Breast epithelium (tissue), 4 donors: ENCODE data around the gene KCTD20. TPM values are rescaled to one million over a fixed set of nuclear protein-coding genes. Genes with fewer than 3 reads are reported as not detected.
"Not testable (repeated sequence)": the region's sequence is repeated elsewhere in the genome, so short reads cannot be mapped to it uniquely, and the experiment has no call there.

Experiments
- DNase-seq, 2 donors: peaks; one replicate each; pipeline ENCODE4 v3.0.0-alpha.2; 2019; ENCODE audit warnings: low spot score in 2 of 2
- H3K27ac ChIP-seq, 2 donors: fragments of 200-600 bp; sonication (generic) in 1 of 2; one replicate each; pipeline ENCODE4 v1.5.1; 2016 to 2019; ENCODE audit warnings: mild to moderate bottlenecking in 1 of 2
- H3K27me3 ChIP-seq, 2 donors: fragments of 200-600 bp; sonication (generic) in 1 of 2; one replicate each; pipeline versions ENCODE4 v1.5.1 to v1.6.0; 2017 to 2019; ENCODE audit warnings: control low read depth in 1 of 2, mild to moderate bottlenecking in 1 of 2
- H3K36me3 ChIP-seq: fragments of 200-600 bp; one replicate; pipeline ENCODE4 v1.5.1; 2019
- H3K4me1 ChIP-seq, 2 donors: fragments of 200-600 bp; sonication (generic); one replicate each; pipeline ENCODE4 v1.5.1; 2016 to 2019; ENCODE audit warnings: control low read depth in 1 of 2
- H3K4me3 ChIP-seq, 3 donors: fragments of 200-600 bp; sonication (generic); 1 replicate in 2 of 3; 2 replicates in 1 of 3; pipeline ENCODE4 v1.5.1; 2016 to 2019; ENCODE audit warnings: mild to moderate bottlenecking in 3 of 3, moderate library complexity in 2 of 3
- H3K9me3 ChIP-seq, 2 donors: fragments of 200-600 bp; sonication (generic) in 1 of 2; one replicate each; pipeline ENCODE4 v1.5.1; 2016 to 2019; ENCODE audit warnings: control low read depth in 1 of 2
- POLR2A ChIP-seq: fragments of 450-650 bp; IDR thresholded peaks from one replicate; pipeline ENCODE4 v1.6.1; 2016; ENCODE audit warnings: antibody characterized with exemption, mild to moderate bottlenecking, moderate library complexity
- POLR2AphosphoS5 ChIP-seq, 3 donors: sonication (generic); formaldehyde crosslinking; IDR thresholded peaks; one replicate each; pipeline ENCODE4 v1.6.1; 2017; ENCODE audit warnings: antibody characterized with exemption in 3 of 3
- intact Hi-C: fragments of 100-400 bp; cut with DNase I; formaldehyde crosslinking; loops from one replicate; pipeline ENCODE4 v1.15.1; 2023; ENCODE audit warnings: low total_unique reads
- total RNA-seq, 3 donors: library from RNA; depleted of rRNA; stranded (reverse); fragments of >200 nt; gene quantifications; one replicate each; pipeline ENCODE4 v1.1.0, GENCODE V29; 2016
- TF ChIP-seq, protein P1 (sequence below), 3 donors: fragments of 450-650 bp; IDR thresholded peaks; one replicate each; pipeline ENCODE4 v1.5.1; 2016 to 2017; ENCODE audit warnings: antibody characterized with exemption in 3 of 3, mild to moderate bottlenecking in 3 of 3, moderate library complexity in 3 of 3

The KCTD20 gene
- total RNA-seq, 3 donors from 2014 or later: 59.4 to 64.5 (median 61.6) TPM

- TF ChIP-seq POLR2A: no peak
- TF ChIP-seq, protein P1, sequence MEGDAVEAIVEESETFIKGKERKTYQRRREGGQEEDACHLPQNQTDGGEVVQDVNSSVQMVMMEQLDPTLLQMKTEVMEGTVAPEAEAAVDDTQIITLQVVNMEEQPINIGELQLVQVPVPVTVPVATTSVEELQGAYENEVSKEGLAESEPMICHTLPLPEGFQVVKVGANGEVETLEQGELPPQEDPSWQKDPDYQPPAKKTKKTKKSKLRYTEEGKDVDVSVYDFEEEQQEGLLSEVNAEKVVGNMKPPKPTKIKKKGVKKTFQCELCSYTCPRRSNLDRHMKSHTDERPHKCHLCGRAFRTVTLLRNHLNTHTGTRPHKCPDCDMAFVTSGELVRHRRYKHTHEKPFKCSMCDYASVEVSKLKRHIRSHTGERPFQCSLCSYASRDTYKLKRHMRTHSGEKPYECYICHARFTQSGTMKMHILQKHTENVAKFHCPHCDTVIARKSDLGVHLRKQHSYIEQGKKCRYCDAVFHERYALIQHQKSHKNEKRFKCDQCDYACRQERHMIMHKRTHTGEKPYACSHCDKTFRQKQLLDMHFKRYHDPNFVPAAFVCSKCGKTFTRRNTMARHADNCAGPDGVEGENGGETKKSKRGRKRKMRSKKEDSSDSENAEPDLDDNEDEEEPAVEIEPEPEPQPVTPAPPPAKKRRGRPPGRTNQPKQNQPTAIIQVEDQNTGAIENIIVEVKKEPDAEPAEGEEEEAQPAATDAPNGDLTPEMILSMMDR (IDR thresholded peaks at IDR 0.05): peak in 1 of 3 donors; percentile 17
- Histone ChIP-seq H3K4me1 (peaks cover 0 to 24% of the 10 kb centered on the region in 2 donors), H3K36me3 (no peaks in the 10 kb centered on the region), H3K4me3 (peak overlapping the region; percentile 84 to 96 (median 95)), H3K27me3 (no peaks in the 10 kb centered on the region), H3K27ac (peak overlapping the region; percentile 98 to 99), H3K9me3 (no peaks in the 10 kb centered on the region)
- DNase-seq: no peak
- intact Hi-C loops: no loop called here
These were observed 950 bp downstream of the KCTD20 start for GRCh38 chr6:36443471-36444428.

DNA sequence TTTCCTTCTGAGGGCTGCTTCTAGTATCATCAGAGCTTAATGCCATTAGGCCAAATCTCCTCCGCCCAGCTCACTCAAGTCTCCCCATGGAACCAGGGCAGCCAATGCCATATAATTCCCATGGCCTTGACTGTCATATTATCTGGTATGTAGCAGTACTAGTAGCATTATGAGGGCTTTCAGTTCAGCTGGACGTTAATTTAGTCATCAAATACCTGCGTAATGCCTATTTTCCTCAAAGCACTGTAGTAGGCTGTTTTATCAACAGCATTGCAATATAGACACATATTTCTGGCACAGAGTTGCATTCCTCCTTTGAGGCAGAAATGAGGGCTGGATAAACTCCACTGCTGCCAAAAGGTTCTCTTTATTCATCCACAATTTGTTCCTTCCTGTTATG, 1.7 kb downstream of the KCTD20 start:
- Histone ChIP-seq H3K36me3 (no peaks in the 10 kb centered on the region), H3K27ac (peak overlapping the region; percentile 98 to 99), H3K4me3 (peak overlapping the region; percentile 84 to 96 (median 95)), H3K9me3 (no peaks in the 10 kb centered on the region), H3K4me1 (peaks cover 0 to 24% of the 10 kb centered on the region in 2 donors), H3K27me3 (no peaks in the 10 kb centered on the region)
- intact Hi-C loops: no loop called here
- DNase-seq: no peak
- TF ChIP-seq POLR2AphosphoS5 (IDR thresholded peaks at IDR 0.05) (no peak), POLR2A (no peak)
- TF ChIP-seq, protein P1 (IDR thresholded peaks at IDR 0.05): no peak

DNA sequence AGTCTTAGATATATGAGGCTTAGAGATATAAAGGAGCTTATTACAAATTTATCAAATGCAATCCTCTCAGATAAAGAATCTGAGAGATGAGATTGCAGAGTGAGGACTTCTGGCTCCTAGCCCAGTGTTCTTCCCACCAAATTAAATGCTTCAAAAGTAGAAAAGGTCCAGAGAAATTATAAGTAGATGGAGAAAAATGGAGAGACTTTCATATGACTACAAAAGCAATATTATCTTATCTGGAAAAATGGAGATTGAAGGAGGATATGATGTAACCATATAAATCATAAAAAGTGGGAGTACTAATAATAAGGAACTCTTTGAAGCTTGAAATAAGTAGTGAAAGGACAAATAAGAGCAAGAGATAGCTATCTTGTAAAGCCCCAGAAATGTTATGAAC, 2.8 kb downstream of the KCTD20 start:
- TF ChIP-seq, protein P1 (IDR thresholded peaks at IDR 0.05): no peak
- TF ChIP-seq POLR2AphosphoS5 (IDR thresholded peaks at IDR 0.05) (no peak), POLR2A (no peak)
- intact Hi-C loops: no loop called here
- peaks cover 0 to 24% of the 10 kb centered on the region in 2 donors for H3K4me1 ChIP-seq
- H3K27me3 ChIP-seq: no peaks in the 10 kb centered on the region
- H3K9me3 ChIP-seq: no peaks in the 10 kb centered on the region
- DNase-seq: no peak
- peak overlapping the region; percentile 98 to 99 for H3K27ac ChIP-seq
- H3K36me3 ChIP-seq: no peaks in the 10 kb centered on the region
- H3K4me3 ChIP-seq: no peak overlapping the region

GRCh38 chr6:36449173-36449572, 6.4 kb downstream of the KCTD20 start:
- intact Hi-C loops: not testable (repeated sequence)

DNA sequence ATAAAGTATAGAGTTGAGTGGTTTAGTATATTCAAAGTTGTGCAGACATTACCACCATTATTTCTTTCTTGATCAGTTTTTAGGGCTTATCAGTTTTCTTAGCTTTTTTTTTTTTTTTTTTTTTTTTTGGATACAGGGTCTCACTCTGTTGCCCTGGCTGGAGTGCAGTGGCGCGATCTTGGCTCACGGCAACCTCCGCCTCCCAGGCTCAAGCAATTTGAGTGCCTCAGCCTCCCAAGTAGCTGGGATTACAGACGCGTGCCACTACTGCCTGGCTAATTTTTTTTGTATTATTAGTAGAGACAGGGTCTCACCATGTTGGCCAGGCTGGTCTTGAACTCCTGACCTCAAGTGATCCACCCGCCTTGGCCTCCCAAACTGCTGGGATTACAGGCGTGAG, 10.1 kb downstream of the KCTD20 start:
- H3K36me3 ChIP-seq, H3K9me3 ChIP-seq, H3K27ac ChIP-seq, H3K27me3 ChIP-seq, H3K4me1 ChIP-seq, H3K4me3 ChIP-seq, intact Hi-C loops, DNase-seq: not testable (repeated sequence)

More at GRCh38 chr6:36449173-36449572, 6.4 kb downstream of the KCTD20 start:
- peaks cover 0 to 15% of the 10 kb centered on the region in 2 donors for H3K4me1 ChIP-seq
- DNase-seq, H3K27ac ChIP-seq, H3K27me3 ChIP-seq, H3K36me3 ChIP-seq, H3K9me3 ChIP-seq, H3K4me3 ChIP-seq: not testable (repeated sequence)

DNA sequence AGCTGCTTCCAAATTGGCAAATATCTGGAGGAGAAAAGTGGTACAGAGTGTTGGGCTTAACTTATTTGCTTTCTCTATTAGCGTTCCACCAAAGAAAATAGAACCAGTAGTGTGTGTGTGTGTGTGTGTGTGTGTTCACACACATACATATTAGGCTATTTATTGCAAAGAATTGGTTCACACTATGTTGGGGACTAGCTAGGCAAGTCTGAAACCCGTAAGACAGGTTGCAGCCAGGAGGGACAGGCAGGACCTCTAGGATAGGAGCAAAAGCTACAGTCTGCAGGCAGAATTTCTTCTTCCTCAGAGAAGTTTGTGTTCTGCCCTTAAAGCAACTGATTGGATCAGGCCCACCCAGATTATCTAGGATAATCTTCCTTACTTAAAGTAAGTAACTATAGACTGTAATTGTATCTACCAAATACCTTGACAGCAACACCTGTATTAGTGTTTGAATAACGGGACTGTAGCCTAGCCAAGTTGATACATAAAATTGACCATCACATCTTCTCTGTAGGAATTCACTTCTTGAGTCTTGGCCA, 12.8 kb downstream of the KCTD20 start:
- Histone ChIP-seq H3K4me1 (no peaks in the 10 kb centered on the region), H3K36me3 (no peaks in the 10 kb centered on the region), H3K27me3 (no peaks in the 10 kb centered on the region), H3K4me3 (no peak overlapping the region), H3K9me3 (no peaks in the 10 kb centered on the region), H3K27ac (peak overlapping the region; percentile 10 to 38)
- intact Hi-C loops: no loop called here
- TF ChIP-seq POLR2AphosphoS5 (IDR thresholded peaks at IDR 0.05) (no peak), POLR2A (no peak)
- TF ChIP-seq, protein P1 (IDR thresholded peaks at IDR 0.05): no peak
- DNase-seq: no peak
